Measurements from ENCODE around the gene PHACTR3.

The PHACTR3 gene

DNA sequence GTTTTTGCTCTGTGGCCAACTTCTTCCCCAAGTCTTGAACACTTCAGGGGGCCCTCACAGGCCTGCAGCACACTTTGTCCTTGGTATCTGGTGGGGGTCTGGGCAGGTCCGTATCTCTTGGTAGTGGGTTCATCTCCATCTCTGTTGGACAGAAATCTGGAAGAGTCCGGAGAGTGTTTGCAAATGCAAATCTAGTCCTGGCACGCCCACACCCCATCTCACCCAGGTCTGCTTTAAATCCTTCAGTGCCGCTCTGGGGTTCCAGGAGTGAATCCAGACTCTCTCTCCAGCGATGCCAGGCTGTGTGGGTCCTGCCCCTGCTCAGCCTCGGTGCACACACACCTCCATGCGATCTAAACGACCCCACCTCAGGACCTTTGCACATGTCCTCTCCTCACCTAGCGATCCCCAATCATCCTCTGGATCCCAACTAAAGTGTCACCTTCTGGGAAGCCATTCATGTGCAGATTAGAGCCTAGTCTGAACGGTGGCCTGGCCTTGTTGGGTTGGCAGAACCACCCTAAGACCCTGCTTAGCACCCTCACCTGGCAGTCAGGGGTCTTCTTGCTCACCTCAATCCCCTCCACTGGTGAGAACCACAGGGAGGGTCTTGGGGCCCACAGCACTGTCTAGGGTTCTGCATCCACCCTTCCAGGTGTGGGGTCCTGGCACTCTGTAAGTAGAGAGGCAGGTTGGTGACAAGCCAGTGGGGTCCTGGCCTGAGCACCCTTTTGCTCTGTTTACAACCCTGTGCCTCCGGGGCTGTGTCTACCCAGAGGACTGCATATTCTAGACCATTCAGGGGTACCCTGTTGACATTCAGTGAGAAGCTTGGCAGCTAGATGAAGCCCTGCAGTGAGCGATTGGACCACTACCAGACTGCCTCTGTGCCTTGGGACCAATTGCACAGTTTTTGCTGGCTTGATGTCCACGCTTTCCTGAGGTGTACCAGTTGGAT lies 228.3 kb downstream of the PHACTR3 start:
- Histone ChIP-seq H3K36me3 (ENCODE audit: control insufficient read depth, insufficient read depth, low read length) (no peaks in the 10 kb centered on the region), H3K27me3 (ENCODE audit: control insufficient read depth, insufficient read depth, low read length, poor library complexity, severe bottlenecking) (no peaks in the 10 kb centered on the region), H3K9me3 (ENCODE audit: control insufficient read depth, low read length) (no peaks in the 10 kb centered on the region), H3K4me3 (ENCODE audit: insufficient read depth, low read depth, low read length) (no peak overlapping the region), H3K27ac (ENCODE audit: insufficient read depth, low read depth, low read length, poor library complexity, severe bottlenecking) (no peak overlapping the region), H3K4me1 (ENCODE audit: control insufficient read depth, insufficient read depth, low read length) (peaks cover 21% of the 10 kb centered on the region)
- WGBS, 2 experiments: 87 to 88% methylated on average over 13 of the region's 13 CpGs

DNA sequence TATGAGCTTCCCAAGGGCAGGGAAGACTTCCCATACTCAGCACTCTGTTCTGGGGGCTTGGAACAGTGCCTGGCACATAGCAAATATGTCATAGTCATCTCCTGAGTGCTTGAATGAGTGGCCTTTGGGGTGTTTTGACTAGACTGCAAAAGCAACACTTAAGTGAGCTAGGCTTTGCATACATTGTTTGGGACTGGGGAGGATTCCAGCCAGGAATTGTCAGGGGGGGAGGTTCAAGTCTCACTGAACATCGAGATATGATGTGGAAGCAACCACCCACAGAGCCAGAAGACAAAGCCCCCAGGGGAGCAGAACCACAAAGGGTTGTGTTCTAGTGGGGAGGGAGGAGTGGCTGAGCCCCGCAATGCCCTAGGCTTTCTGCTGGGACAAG lies 230.7 kb downstream of the PHACTR3 start:
- no peaks in the 10 kb centered on the region for H3K27me3 ChIP-seq (ENCODE audit: control insufficient read depth, insufficient read depth, low read length, poor library complexity, severe bottlenecking)
- H3K36me3 ChIP-seq (ENCODE audit: control insufficient read depth, insufficient read depth, low read length): no peaks in the 10 kb centered on the region
- H3K27ac ChIP-seq (ENCODE audit: insufficient read depth, low read depth, low read length, poor library complexity, severe bottlenecking): no peak overlapping the region
- H3K4me3 ChIP-seq (ENCODE audit: insufficient read depth, low read depth, low read length): no peak overlapping the region
- no peaks in the 10 kb centered on the region for H3K9me3 ChIP-seq (ENCODE audit: control insufficient read depth, low read length)
- WGBS, 2 experiments: 53 to 55% methylated on average over 2 of the region's 2 CpGs
- peaks cover 21% of the 10 kb centered on the region for H3K4me1 ChIP-seq (ENCODE audit: control insufficient read depth, insufficient read depth, low read length)

DNA sequence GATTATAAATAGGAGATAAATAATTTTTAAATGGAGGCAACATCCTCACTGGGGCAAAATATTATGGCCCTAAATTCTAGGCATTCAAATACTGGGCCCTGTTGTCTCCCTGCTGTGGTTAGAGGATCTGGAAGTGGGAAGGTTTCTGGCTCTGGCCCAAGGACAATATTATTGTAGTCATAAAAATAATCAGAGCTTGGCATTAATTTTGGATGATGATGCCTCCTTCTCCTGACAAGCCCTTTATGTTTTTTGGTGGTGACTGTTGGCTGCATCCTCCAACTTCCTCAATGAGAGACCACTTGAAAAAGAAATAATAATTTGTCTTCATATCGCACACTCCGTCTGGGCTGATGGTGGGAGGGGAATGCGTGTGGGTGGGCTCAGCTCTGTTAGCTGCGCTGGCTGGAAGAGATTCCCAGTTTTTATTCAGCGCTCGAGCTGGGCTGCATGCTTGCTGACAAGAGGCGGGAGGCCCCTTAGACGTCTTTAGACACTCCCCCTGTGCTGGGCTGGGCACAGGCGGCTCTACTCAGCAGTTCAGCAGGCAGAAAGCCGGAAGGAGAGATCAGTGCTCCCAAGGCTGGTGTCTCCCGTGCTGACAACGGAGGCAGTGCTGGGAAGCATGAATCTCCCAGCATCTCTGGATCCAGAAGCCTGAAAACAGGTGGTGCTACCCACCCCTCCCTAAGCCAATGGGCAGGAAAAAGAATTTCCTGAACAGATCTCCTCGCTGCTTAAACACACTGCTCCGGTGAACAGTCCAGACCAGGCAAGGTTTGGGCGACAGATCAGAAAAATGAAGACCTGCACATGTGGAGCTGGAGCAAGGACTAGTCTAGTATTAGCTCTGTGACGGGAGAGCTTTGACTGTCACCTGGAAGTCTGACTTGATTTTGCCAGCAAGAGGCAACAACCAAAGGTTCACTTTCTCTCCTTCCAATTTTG lies 231.4 kb downstream of the PHACTR3 start:
- H3K27me3 ChIP-seq (ENCODE audit: control insufficient read depth, insufficient read depth, low read length, poor library complexity, severe bottlenecking): peaks cover 4% of the 10 kb centered on the region
- H3K36me3 ChIP-seq (ENCODE audit: control insufficient read depth, insufficient read depth, low read length): no peaks in the 10 kb centered on the region
- H3K4me1 ChIP-seq (ENCODE audit: control insufficient read depth, insufficient read depth, low read length): peaks cover 21% of the 10 kb centered on the region
- H3K27ac ChIP-seq (ENCODE audit: insufficient read depth, low read depth, low read length, poor library complexity, severe bottlenecking): no peak overlapping the region
- H3K9me3 ChIP-seq (ENCODE audit: control insufficient read depth, low read length): no peaks in the 10 kb centered on the region
- H3K4me3 ChIP-seq (ENCODE audit: insufficient read depth, low read depth, low read length): no peak overlapping the region
- WGBS, 2 experiments: 45% methylated on average over 16 of the region's 16 CpGs

DNA sequence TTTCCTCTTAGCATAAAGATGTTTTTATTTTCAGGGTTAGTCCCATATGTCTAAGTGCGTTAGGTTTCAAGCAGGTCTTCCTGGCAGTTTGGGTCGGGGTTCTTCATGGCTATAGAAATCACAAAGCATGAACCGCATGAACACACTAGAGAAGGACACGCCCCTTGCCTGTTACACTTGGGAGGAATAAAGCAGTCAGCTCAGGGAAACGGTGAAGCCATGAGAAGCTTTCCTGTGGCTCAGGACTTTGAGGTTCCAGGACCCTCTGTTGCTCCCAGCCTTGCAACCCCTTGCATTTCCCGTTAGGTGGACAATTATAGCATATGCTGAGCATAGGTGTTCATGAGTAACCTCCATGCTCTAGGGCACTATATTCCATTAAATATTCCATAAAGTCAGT lies 232.4 kb downstream of the PHACTR3 start:
- WGBS, 2 experiments: 72 to 76% methylated on average over 6 of the region's 6 CpGs
- no peaks in the 10 kb centered on the region for H3K9me3 ChIP-seq (ENCODE audit: control insufficient read depth, low read length)
- H3K4me3 ChIP-seq (ENCODE audit: insufficient read depth, low read depth, low read length): no peak overlapping the region
- H3K4me1 ChIP-seq (ENCODE audit: control insufficient read depth, insufficient read depth, low read length): peaks cover 16% of the 10 kb centered on the region
- H3K27ac ChIP-seq (ENCODE audit: insufficient read depth, low read depth, low read length, poor library complexity, severe bottlenecking): no peak overlapping the region
- peaks cover 8% of the 10 kb centered on the region for H3K27me3 ChIP-seq (ENCODE audit: control insufficient read depth, insufficient read depth, low read length, poor library complexity, severe bottlenecking)
- no peaks in the 10 kb centered on the region for H3K36me3 ChIP-seq (ENCODE audit: control insufficient read depth, insufficient read depth, low read length)

DNA sequence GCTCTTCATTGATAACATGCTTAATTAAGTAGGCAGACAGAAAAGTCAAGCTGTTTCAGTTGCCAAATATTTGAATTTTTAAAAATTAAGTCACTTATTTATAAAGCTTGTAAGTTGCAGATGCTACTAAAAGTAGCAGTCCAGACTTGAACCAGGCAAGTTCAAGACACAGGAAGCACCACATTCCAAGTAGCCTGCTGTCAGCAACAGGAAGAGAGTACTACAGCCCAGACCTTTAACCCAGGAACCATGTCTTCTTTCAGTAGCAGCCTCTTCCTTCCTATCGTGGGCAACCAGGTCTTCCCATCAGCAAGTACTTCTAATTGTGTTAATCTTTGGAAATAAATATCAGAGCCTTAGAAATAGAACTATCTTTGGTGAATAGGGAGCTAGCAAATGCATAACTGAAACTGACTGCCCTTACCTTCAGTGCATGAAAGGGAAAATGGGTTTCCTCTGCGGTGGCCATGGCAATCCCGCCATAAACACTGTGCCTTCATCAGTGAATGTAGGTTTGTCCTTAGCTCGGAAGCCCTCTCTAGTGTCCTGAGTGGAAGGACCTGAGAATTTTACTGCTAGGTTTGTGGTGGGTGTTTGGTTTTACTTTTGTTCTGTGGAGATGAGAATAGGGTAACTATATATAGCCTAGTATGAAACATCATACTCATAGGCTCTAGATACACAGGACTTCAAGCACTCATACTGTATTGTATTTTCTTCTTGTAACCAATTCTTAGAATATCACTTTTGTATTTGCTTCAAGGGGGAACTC lies 233.5 kb downstream of the PHACTR3 start:
- no peak overlapping the region for H3K4me3 ChIP-seq (ENCODE audit: insufficient read depth, low read depth, low read length)
- H3K27ac ChIP-seq (ENCODE audit: insufficient read depth, low read depth, low read length, poor library complexity, severe bottlenecking): no peak overlapping the region
- no peaks in the 10 kb centered on the region for H3K36me3 ChIP-seq (ENCODE audit: control insufficient read depth, insufficient read depth, low read length)
- H3K4me1 ChIP-seq (ENCODE audit: control insufficient read depth, insufficient read depth, low read length): peaks cover 13% of the 10 kb centered on the region
- no peaks in the 10 kb centered on the region for H3K9me3 ChIP-seq (ENCODE audit: control insufficient read depth, low read length)
- peaks cover 10% of the 10 kb centered on the region for H3K27me3 ChIP-seq (ENCODE audit: control insufficient read depth, insufficient read depth, low read length, poor library complexity, severe bottlenecking)
- 85 to 92% methylated on average over 3 to 4 of the region's 4 CpGs for WGBS, 2 experiments

DNA sequence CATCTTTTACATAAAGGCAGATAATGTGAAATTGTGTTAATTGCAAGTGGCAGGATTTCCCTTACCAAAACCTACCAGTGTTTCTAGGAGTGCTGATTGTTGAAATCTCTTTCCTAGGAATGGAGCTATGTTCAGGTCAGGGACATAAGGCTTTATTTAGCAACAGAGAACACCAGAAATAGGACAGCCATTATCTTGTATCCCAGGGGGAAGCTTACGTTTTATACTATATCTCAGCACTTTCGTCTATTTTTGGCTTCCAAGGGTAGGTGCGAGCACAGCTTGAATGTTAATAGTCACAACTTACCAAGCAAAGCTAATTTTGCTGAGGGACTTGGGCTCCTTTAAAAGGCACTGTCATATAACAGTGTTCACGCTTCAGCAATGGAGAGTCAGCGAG lies 235.1 kb downstream of the PHACTR3 start:
- peaks cover 10% of the 10 kb centered on the region for H3K27me3 ChIP-seq (ENCODE audit: control insufficient read depth, insufficient read depth, low read length, poor library complexity, severe bottlenecking)

DNA sequence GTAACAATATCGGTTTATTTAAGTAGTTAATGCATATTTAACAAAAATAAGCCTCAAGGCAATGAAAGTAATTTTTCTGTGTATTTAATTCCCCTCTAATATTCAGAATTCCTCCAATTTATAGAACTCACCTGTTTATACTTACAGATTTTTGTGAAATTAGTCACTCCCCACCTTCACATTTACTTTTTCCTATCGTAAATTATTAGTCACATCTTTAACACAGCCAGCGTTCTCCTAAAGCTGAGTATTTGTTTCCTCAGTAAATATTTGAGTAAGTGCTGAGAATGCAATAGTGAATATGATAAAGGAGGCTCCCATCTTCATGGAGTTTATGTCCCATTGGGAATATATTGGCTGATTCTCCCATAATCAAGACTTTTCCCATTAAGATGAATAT lies 241.1 kb downstream of the PHACTR3 start:
- Histone ChIP-seq H3K27ac (ENCODE audit: insufficient read depth, low read depth, low read length, poor library complexity, severe bottlenecking) (no peak overlapping the region), H3K4me1 (ENCODE audit: control insufficient read depth, insufficient read depth, low read length) (no peaks in the 10 kb centered on the region), H3K9me3 (ENCODE audit: control insufficient read depth, low read length) (no peaks in the 10 kb centered on the region), H3K27me3 (ENCODE audit: control insufficient read depth, insufficient read depth, low read length, poor library complexity, severe bottlenecking) (peaks cover 6% of the 10 kb centered on the region), H3K36me3 (ENCODE audit: control insufficient read depth, insufficient read depth, low read length) (no peaks in the 10 kb centered on the region), H3K4me3 (ENCODE audit: insufficient read depth, low read depth, low read length) (no peak overlapping the region)
- WGBS, 2 experiments: 86 to 88% methylated on average over 1 to 2 of the region's 3 CpGs

More for the DNA sequence above, 235.1 kb downstream of the PHACTR3 start:
- no peaks in the 10 kb centered on the region for H3K9me3 ChIP-seq (ENCODE audit: control insufficient read depth, low read length)
- no peaks in the 10 kb centered on the region for H3K36me3 ChIP-seq (ENCODE audit: control insufficient read depth, insufficient read depth, low read length)
- 89% methylated on average over 5 of the region's 5 CpGs for WGBS, 2 experiments
- no peak overlapping the region for H3K27ac ChIP-seq (ENCODE audit: insufficient read depth, low read depth, low read length, poor library complexity, severe bottlenecking)
- H3K4me3 ChIP-seq (ENCODE audit: insufficient read depth, low read depth, low read length): no peak overlapping the region
- H3K4me1 ChIP-seq (ENCODE audit: control insufficient read depth, insufficient read depth, low read length): peaks cover 13% of the 10 kb centered on the region

DNA sequence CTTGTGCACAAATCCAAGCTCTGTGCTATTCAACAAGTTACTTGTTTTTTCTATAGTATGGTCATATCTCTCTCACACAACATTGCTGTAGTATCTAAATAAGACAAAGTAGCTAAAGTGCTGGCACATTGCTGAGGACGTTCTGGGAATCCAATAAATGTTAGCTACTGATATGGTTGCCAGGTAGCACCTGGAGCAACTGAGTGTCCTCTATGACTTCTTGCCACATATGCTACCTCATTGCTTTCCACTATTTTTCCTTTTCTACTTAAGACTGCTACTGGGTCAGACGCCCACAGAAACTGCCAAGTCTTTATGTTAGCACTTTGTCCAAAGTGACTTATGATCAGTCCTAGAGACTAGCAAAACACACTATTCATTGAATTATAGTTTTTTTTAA lies 243.8 kb downstream of the PHACTR3 start:
- Histone ChIP-seq H3K27ac (ENCODE audit: insufficient read depth, low read depth, low read length, poor library complexity, severe bottlenecking) (no peak overlapping the region), H3K27me3 (ENCODE audit: control insufficient read depth, insufficient read depth, low read length, poor library complexity, severe bottlenecking) (no peaks in the 10 kb centered on the region), H3K9me3 (ENCODE audit: control insufficient read depth, low read length) (no peaks in the 10 kb centered on the region)

DNA sequence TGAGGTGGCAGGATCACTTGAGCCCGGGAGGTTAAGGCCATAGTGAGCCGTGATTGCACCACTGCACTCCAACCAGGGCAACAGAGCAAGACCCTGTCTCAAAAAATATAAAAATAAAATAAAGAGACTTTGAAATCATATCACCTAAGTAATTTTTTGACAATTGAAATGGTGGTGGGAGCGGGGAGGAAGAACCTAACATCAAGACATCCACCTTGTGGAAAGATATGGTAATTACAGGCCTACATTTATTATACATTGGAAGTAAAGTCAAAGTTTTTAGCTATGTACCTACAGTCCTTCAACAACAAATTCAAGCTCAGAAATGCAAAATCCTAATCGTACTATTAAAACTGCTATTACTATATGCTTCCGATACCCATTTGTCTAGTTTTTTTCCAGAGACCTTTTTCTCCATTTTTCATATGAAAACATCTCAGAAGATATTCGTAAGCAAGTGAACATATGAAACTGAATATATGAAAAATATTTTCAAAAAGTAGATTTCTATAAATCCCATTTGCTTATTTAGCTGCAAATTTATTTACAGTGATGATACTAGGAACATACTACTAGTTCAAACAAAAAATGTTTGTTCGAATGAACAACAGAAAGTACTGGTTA lies 245.8 kb downstream of the PHACTR3 start:
- H3K27me3 ChIP-seq (ENCODE audit: control insufficient read depth, insufficient read depth, low read length, poor library complexity, severe bottlenecking): no peaks in the 10 kb centered on the region
- H3K4me3 ChIP-seq (ENCODE audit: insufficient read depth, low read depth, low read length): no peak overlapping the region
- 45 to 52% methylated on average over 4 of the region's 7 CpGs for WGBS, 2 experiments
- no peak overlapping the region for H3K27ac ChIP-seq (ENCODE audit: insufficient read depth, low read depth, low read length, poor library complexity, severe bottlenecking)
- H3K4me1 ChIP-seq (ENCODE audit: control insufficient read depth, insufficient read depth, low read length): no peaks in the 10 kb centered on the region
- H3K9me3 ChIP-seq (ENCODE audit: control insufficient read depth, low read length): no peaks in the 10 kb centered on the region
- H3K36me3 ChIP-seq (ENCODE audit: control insufficient read depth, insufficient read depth, low read length): no peaks in the 10 kb centered on the region

More for the DNA sequence above, 243.8 kb downstream of the PHACTR3 start:
- Histone ChIP-seq H3K4me3 (ENCODE audit: insufficient read depth, low read depth, low read length) (no peak overlapping the region), H3K36me3 (ENCODE audit: control insufficient read depth, insufficient read depth, low read length) (no peaks in the 10 kb centered on the region), H3K4me1 (ENCODE audit: control insufficient read depth, insufficient read depth, low read length) (no peaks in the 10 kb centered on the region)
- 69 to 82% methylated on average over 2 of the region's 2 CpGs for WGBS, 2 experiments

Data from ectodermal cell (in vitro differentiated cells).